Fibroblast of pulmonary artery (primary cell): ENCODE measurements around the gene TRIAP1.

Experiments
- DNase-seq: peaks from one replicate; pipeline ENCODE4 v3.0.0-alpha.2; 2010; ENCODE audit warnings: low read depth
- H3K4me3 ChIP-seq: replicated peaks from 2 replicates; pipeline ENCODE4 v1.5.1; 2011; ENCODE audit warnings: low read depth, mild to moderate bottlenecking, control low read depth, low read length, moderate library complexity
- CTCF ChIP-seq: IDR thresholded peaks from 2 replicates; pipeline ENCODE4 v1.5.1; 2011; ENCODE audit warnings: mild to moderate bottlenecking, control low read depth, low read length, inconsistent platforms; ENCODE audit errors: missing control alignments

TRIAP1 gene

GRCh38 chr12:120485961-120486881 lies 40.0 kb upstream of the TRIAP1 start:
- no peak for DNase-seq
- H3K4me3 ChIP-seq: no peak overlapping the region
- TF ChIP-seq CTCF: no peak

- DNase-seq: no peak
- no peak for TF ChIP-seq CTCF
- H3K4me3 ChIP-seq: no peak overlapping the region
Measured at GRCh38 chr12:120483621-120484020, 37.4 kb upstream of the TRIAP1 start.

GRCh38 chr12:120481022-120481767 lies 35.0 kb upstream of the TRIAP1 start:
- DNase-seq: no peak
- no peak for TF ChIP-seq CTCF

GRCh38 chr12:120480211-120480610 lies 34.0 kb upstream of the TRIAP1 start:
- TF ChIP-seq CTCF: no peak
- H3K4me3 ChIP-seq: no peak overlapping the region
- DNase-seq: no peak

More at GRCh38 chr12:120481022-120481767, 35.0 kb upstream of the TRIAP1 start:
- no peak overlapping the region for H3K4me3 ChIP-seq

- no peak overlapping the region for H3K4me3 ChIP-seq
- DNase-seq: no peak
- no peak for TF ChIP-seq CTCF
Measured at GRCh38 chr12:120479458-120479857, 33.3 kb upstream of the TRIAP1 start.

GRCh38 chr12:120475643-120476042 lies 29.5 kb upstream of the TRIAP1 start:
- H3K4me3 ChIP-seq: no peak overlapping the region
- no peak for TF ChIP-seq CTCF
- DNase-seq: no peak
